ENCODE data around the gene PAQR8. TPM values are rescaled to one million over a fixed set of nuclear protein-coding genes. Genes with fewer than 3 reads are reported as not detected.

The PAQR8 gene
- total and polyA plus RNA-seq, 2 of the 13 experiments (the other 11 are each of a cell fraction or from before 2014, with no cell fraction given), result 37.7 to 50.7 TPM

GRCh38 chr6:52363228-52363867 lies 1.4 kb downstream of the PAQR8 start (continued):
- TF ChIP-seq, protein P1, sequence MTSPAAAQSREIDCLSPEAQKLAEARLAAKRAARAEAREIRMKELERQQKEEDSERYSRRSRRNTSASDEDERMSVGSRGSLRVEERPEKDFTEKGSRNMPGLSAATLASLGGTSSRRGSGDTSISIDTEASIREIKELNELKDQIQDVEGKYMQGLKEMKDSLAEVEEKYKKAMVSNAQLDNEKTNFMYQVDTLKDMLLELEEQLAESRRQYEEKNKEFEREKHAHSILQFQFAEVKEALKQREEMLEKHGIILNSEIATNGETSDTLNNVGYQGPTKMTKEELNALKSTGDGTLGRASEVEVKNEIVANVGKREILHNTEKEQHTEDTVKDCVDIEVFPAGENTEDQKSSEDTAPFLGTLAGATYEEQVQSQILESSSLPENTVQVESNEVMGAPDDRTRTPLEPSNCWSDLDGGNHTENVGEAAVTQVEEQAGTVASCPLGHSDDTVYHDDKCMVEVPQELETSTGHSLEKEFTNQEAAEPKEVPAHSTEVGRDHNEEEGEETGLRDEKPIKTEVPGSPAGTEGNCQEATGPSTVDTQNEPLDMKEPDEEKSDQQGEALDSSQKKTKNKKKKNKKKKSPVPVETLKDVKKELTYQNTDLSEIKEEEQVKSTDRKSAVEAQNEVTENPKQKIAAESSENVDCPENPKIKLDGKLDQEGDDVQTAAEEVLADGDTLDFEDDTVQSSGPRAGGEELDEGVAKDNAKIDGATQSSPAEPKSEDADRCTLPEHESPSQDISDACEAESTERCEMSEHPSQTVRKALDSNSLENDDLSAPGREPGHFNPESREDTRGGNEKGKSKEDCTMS (CRISPR knock-in tag; conservative IDR thresholded peaks at IDR 0.05), result no peak
- TF ChIP-seq BRD4 (CRISPR knock-in tag; IDR thresholded peaks at IDR 0.05) (no peak), PAF1 (CRISPR knock-in tag; IDR thresholded peaks at IDR 0.05) (no peak), NFAT5 (CRISPR knock-in tag; IDR thresholded peaks at IDR 0.05) (no peak), GPN1 (CRISPR knock-in tag; IDR thresholded peaks at IDR 0.05; ENCODE audit: borderline replicate concordance) (no peak), NCOA1 (CRISPR knock-in tag; IDR thresholded peaks at IDR 0.05) (peak; percentile 84; the same call in 1 of the 2 replicates), ZKSCAN8 (CRISPR knock-in tag; IDR thresholded peaks at IDR 0.05; ENCODE audit: borderline replicate concordance) (0 out of 2 replicates have a peak, but pooled peaks have one; percentile 32), ELF1 (CRISPR knock-in tag; IDR thresholded peaks at IDR 0.05) (no peak), ZNF121 (CRISPR knock-in tag; IDR thresholded peaks at IDR 0.05) (0 out of 2 replicates have a peak, but pooled peaks have one; percentile 4), ONECUT2 (CRISPR knock-in tag; IDR thresholded peaks at IDR 0.05) (no peak), MBNL3 (CRISPR knock-in tag; conservative IDR thresholded peaks at IDR 0.05) (no peak), FOSL2 (CRISPR knock-in tag; IDR thresholded peaks at IDR 0.05) (peak; percentile 53; the same call in 1 of the 2 replicates), SPEN (CRISPR knock-in tag; IDR thresholded peaks at IDR 0.05; ENCODE audit: low read depth) (no peak; the same call in 1 of the 2 replicates), ZBTB3 (CRISPR knock-in tag; IDR thresholded peaks at IDR 0.05; ENCODE audit: borderline replicate concordance, low read depth) (no peak), DZIP1 (CRISPR knock-in tag; IDR thresholded peaks at IDR 0.05) (no peak), ARNT (IDR thresholded peaks at IDR 0.05) (no peak), RFX5 (IDR thresholded peaks at IDR 0.05; ENCODE audit: low read depth, low read length) (no peak), ZFP37 (CRISPR knock-in tag; IDR thresholded peaks at IDR 0.05; ENCODE audit: borderline replicate concordance) (no peak)
- TF ChIP-seq, protein P2, sequence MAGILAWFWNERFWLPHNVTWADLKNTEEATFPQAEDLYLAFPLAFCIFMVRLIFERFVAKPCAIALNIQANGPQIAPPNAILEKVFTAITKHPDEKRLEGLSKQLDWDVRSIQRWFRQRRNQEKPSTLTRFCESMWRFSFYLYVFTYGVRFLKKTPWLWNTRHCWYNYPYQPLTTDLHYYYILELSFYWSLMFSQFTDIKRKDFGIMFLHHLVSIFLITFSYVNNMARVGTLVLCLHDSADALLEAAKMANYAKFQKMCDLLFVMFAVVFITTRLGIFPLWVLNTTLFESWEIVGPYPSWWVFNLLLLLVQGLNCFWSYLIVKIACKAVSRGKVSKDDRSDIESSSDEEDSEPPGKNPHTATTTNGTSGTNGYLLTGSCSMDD (CRISPR knock-in tag; IDR thresholded peaks at IDR 0.05), result no peak
